HL-60/S4 treated with retinoic acid at 250 ng/mL for 4 days and 3 days (cell line): ENCODE data around the gene PSPH.
"Not testable (repeated sequence)": the region's sequence is repeated elsewhere in the genome, so short reads cannot be mapped to it uniquely, and the experiment has no call there.

Experiments
- in situ Hi-C: fragments of 300-500 bp; cut with MboI; formaldehyde crosslinking; loops from 2 replicates; pipeline ENCODE4 v1.7.0; 2022; ENCODE audit warnings: low sequenced_read_pairs

Gene PSPH

GRCh38 chr7:56051339-56052191 is at the start of gene PSPH, which contains the start of gene CCT6A:
TSS of gene PSPH (minus strand) at chr7:56051444. CDS start at chr7:56021212, 30,232 bp downstream.
TSS of gene CCT6A (plus strand) at chr7:56051765. CDS start at chr7:56051849, 84 bp downstream.
- in situ Hi-C loops: no loop called here

GRCh38 chr7:56099653-56100052 is 48.4 kb upstream of the PSPH start:
- in situ Hi-C loops: no loop called here

- in situ Hi-C loops: not testable (repeated sequence)
These were observed 47.2 kb upstream of the PSPH start for GRCh38 chr7:56098187-56099008.

GRCh38 chr7:56097700-56098099 is 46.5 kb upstream of the PSPH start:
- in situ Hi-C loops: no loop called here

- in situ Hi-C loops: no loop called here
These were observed 41.7 kb upstream of the PSPH start, which contains the start of gene PHKG1 for GRCh38 chr7:56092789-56093531. TSS of gene PHKG1 (minus strand) at chr7:56092952. CDS start at chr7:56088941, 4,011 bp downstream.

GRCh38 chr7:56092388-56092787 is 41.1 kb upstream of the PSPH start:
- in situ Hi-C loops: not testable (repeated sequence)

GRCh38 chr7:56091591-56091990 is 40.3 kb upstream of the PSPH start:
- in situ Hi-C loops: no loop called here

GRCh38 chr7:56087445-56087844 is 36.2 kb upstream of the PSPH start:
- in situ Hi-C loops: no loop called here

- in situ Hi-C loops: no loop called here
These were observed 35.5 kb upstream of the PSPH start for GRCh38 chr7:56086761-56087160.

GRCh38 chr7:56083150-56083785 is 32.0 kb upstream of the PSPH start:
- in situ Hi-C loops: no loop called here

GRCh38 chr7:56081626-56082340 is 30.5 kb upstream of the PSPH start:
- in situ Hi-C loops: no loop called here

- in situ Hi-C loops: not testable (repeated sequence)
These were observed 29.6 kb upstream of the PSPH start for GRCh38 chr7:56080726-56081435.

- in situ Hi-C loops: no loop called here
These were observed 28.4 kb upstream of the PSPH start for GRCh38 chr7:56079450-56080185.

- in situ Hi-C loops: no loop called here
These were observed 27.0 kb upstream of the PSPH start for GRCh38 chr7:56078196-56078595.

GRCh38 chr7:56077681-56078080 is 26.4 kb upstream of the PSPH start:
- in situ Hi-C loops: no loop called here

- in situ Hi-C loops: no loop called here
These were observed 23.1 kb upstream of the PSPH start for GRCh38 chr7:56074371-56074791.

- in situ Hi-C loops: not testable (repeated sequence)
These were observed 15.1 kb upstream of the PSPH start for GRCh38 chr7:56066376-56066775.

- in situ Hi-C loops: no loop called here
These were observed 12.8 kb upstream of the PSPH start, which contains the start of gene SUMF2 for GRCh38 chr7:56063882-56064625. TSS of gene SUMF2 (plus strand) at chr7:56064286. CDS start at chr7:56064312, 26 bp downstream.
